A549 (cell line): ENCODE measurements around the gene NUB1. TPM values are rescaled to one million over a fixed set of nuclear protein-coding genes. Genes with fewer than 3 reads are reported as not detected.

Experiments
- ATAC-seq, 2 experiments: fragments of 200-7000 bp in 1 of 2; fragments of >200 bp in 1 of 2; cut with Nextera tagmentation in 1 of 2; cut with Tn5 transposase in 1 of 2; 3 replicates each; pipeline versions ENCODE4 v1.8.0 to v1.9.1; 2018 to 2020; ENCODE audit warnings: mild to moderate bottlenecking in 1 of 2, moderate library complexity in 1 of 2
- CTCF ChIA-PET: fragments of 300-600 bp; sonication (Branson Sonifier 250); formaldehyde crosslinking; extraction: SDS; loops from one replicate; lab custom pipeline; 2021; ENCODE audit warnings: antibody characterized with exemption, inconsistent platforms; lab: Yijun Ruan, JAX
- POLR2A ChIA-PET: fragments of 350-600 bp; formaldehyde crosslinking; extraction: SDS; loops from one replicate; lab custom pipeline; 2021; ENCODE audit warnings: antibody characterized with exemption, inconsistent platforms; lab: Yijun Ruan, JAX
- DNase-seq, 2 experiments: peaks; one replicate each; pipeline versions ENCODE4 v3.0.0 to v3.0.0-alpha.2; 2011 to 2016; ENCODE audit warnings: low read depth in 1 of 2, low spot score in 1 of 2
- FAIRE-seq: peaks from 2 replicates; lab custom pipeline; 2011; peaks lifted over from hg19 to GRCh38; lab: Jason Lieb, UNC
- H3K27ac ChIP-seq, 2 experiments: fragments of >200 bp; sonication (Bioruptor Twin); formaldehyde crosslinking; 3 replicates each; pipeline ENCODE4 v1.5.1; 2016 to 2017
- H3K4me1 ChIP-seq: fragments of >200 bp; sonication (Bioruptor Twin); formaldehyde crosslinking; 3 replicates; pipeline ENCODE4 v1.6.1; 2016
- H3K4me2 ChIP-seq: fragments of >200 bp; sonication (Bioruptor Twin); formaldehyde crosslinking; 3 replicates; pipeline ENCODE4 v1.6.1; 2016
- H3K4me3 ChIP-seq: fragments of >200 bp; sonication (Bioruptor Twin); formaldehyde crosslinking; 3 replicates; pipeline ENCODE4 v1.5.1; 2016
- H3K9me3 ChIP-seq: fragments of >200 bp; sonication (Bioruptor Twin); formaldehyde crosslinking; 3 replicates; pipeline ENCODE4 v1.6.1; 2016
- BCL3 ChIP-seq: fragments of >200 bp; sonication (Bioruptor Twin); formaldehyde crosslinking; IDR thresholded peaks from 3 replicates; pipeline ENCODE4 v1.6.1; 2016
- BHLHE40 ChIP-seq: IDR thresholded peaks from 2 replicates; pipeline ENCODE4 v1.6.1; 2012; ENCODE audit warnings: low read depth, low read length, inconsistent platforms
- CHD4 ChIP-seq: fragments of 200-600 bp; sonication (generic); IDR thresholded peaks from 2 replicates; pipeline ENCODE4 v1.6.1; 2016; ENCODE audit warnings: antibody characterized with exemption, mild to moderate bottlenecking, borderline replicate concordance
- CTCF ChIP-seq: fragments of >200 bp; sonication (Bioruptor Twin); formaldehyde crosslinking; IDR thresholded peaks from 3 replicates; pipeline ENCODE4 v1.5.1; 2016
- E2F6 ChIP-seq: IDR thresholded peaks from 2 replicates; pipeline ENCODE4 v1.6.1; 2012; ENCODE audit warnings: low read depth, borderline replicate concordance
- EHMT2 ChIP-seq: fragments of 200-600 bp; sonication (generic); IDR thresholded peaks from 2 replicates; pipeline ENCODE4 v1.6.1; 2016; ENCODE audit warnings: antibody characterized with exemption, low read depth, mild to moderate bottlenecking, moderate library complexity
- ELK1 ChIP-seq: fragments of 150-350 bp; IDR thresholded peaks from 2 replicates; pipeline ENCODE4 v1.6.1; 2014; ENCODE audit warnings: low read depth, mild to moderate bottlenecking, low read length
- ESRRA ChIP-seq: fragments of 150-350 bp; IDR thresholded peaks from 2 replicates; pipeline ENCODE4 v1.6.1; 2014; ENCODE audit warnings: mild to moderate bottlenecking, low read length, borderline replicate concordance
- FOSB ChIP-seq: fragments of 250-450 bp; sonication (Bioruptor Pico); IDR thresholded peaks from 2 replicates; pipeline ENCODE4 v1.5.0; 2020; ENCODE audit warnings: mild to moderate bottlenecking, moderate library complexity
- FOXS1 ChIP-seq: fragments of 250-450 bp; sonication (Bioruptor Pico); IDR thresholded peaks from 2 replicates; pipeline ENCODE4 v1.5.0; 2020; ENCODE audit warnings: mild to moderate bottlenecking, moderate library complexity
- HDAC2 ChIP-seq: fragments of 200-600 bp; sonication (generic); IDR thresholded peaks from 2 replicates; pipeline ENCODE4 v1.6.1; 2016
- HES2 ChIP-seq: fragments of >200 bp; sonication (Bioruptor Twin); formaldehyde crosslinking; IDR thresholded peaks from 2 replicates; pipeline ENCODE4 v1.6.1; 2016
- HOXB5 ChIP-seq: fragments of 250-450 bp; sonication (Bioruptor Pico); IDR thresholded peaks from 2 replicates; pipeline ENCODE4 v1.5.0; 2020; ENCODE audit warnings: mild to moderate bottlenecking, moderate library complexity
- JUN ChIP-seq, 2 experiments: fragments of >200 bp; sonication (Bioruptor Twin); formaldehyde crosslinking; IDR thresholded peaks; 2 replicates in 1 of 2; 3 replicates in 1 of 2; pipeline ENCODE4 v1.6.1; 2016 to 2017
- NFE2L2 ChIP-seq: fragments of 150-350 bp; conservative IDR thresholded peaks from 2 replicates; pipeline ENCODE4 v1.6.1; 2014; ENCODE audit warnings: low read length
- PHF8 ChIP-seq: fragments of 200-600 bp; sonication (generic); IDR thresholded peaks from 2 replicates; pipeline ENCODE4 v1.6.1; 2016; ENCODE audit warnings: low read depth, mild to moderate bottlenecking, antibody characterized with exemption, moderate library complexity, borderline replicate concordance
- POLR2AphosphoS2 ChIP-seq: conservative IDR thresholded peaks from 2 replicates; pipeline ENCODE4 v1.6.1; 2012; ENCODE audit warnings: low read length, improper control_type of control experiment, inconsistent platforms
- RAD21 ChIP-seq, 2 experiments: fragments of >200 bp in 1 of 2; sonication (Bioruptor Twin) in 1 of 2; formaldehyde crosslinking in 1 of 2; IDR thresholded peaks in 1 of 2; conservative IDR thresholded peaks in 1 of 2; 2 replicates in 1 of 2; 3 replicates in 1 of 2; pipeline ENCODE4 v1.6.1; 2012 to 2018; ENCODE audit warnings: inconsistent platforms in 1 of 2
- RCOR1 ChIP-seq: fragments of 150-350 bp; IDR thresholded peaks from 2 replicates; pipeline ENCODE4 v1.6.1; 2014; ENCODE audit warnings: antibody characterized with exemption, low read length, low read depth
- RNF2 ChIP-seq: fragments of 200-600 bp; sonication (generic); IDR thresholded peaks from 2 replicates; pipeline ENCODE4 v1.6.1; 2016; ENCODE audit warnings: low read depth, mild to moderate bottlenecking, antibody characterized with exemption, moderate library complexity, borderline replicate concordance
- TP53 ChIP-seq: fragments of 250-450 bp; sonication (Bioruptor Pico); IDR thresholded peaks from 2 replicates; pipeline ENCODE4 v1.5.0; 2021; ENCODE audit warnings: mild to moderate bottlenecking, moderate library complexity
- ZC3H11A ChIP-seq: fragments of 450-650 bp; IDR thresholded peaks from 2 replicates; pipeline ENCODE4 v1.6.1; 2014; ENCODE audit warnings: antibody characterized with exemption, mild to moderate bottlenecking
- ZFP36 ChIP-seq: fragments of 450-650 bp; IDR thresholded peaks from 2 replicates; pipeline ENCODE4 v1.6.1; 2014; ENCODE audit warnings: borderline replicate concordance; ENCODE audit not compliant: partially characterized antibody
- WGBS: methylation state at CpG from one replicate; pipeline ENCODE4 v1.1.6; 2017; ENCODE audit errors: missing lambda C conversion rate; 5-methylcytosine and 5-hydroxymethylcytosine counted together
- polyA plus RNA-seq, 4 experiments: library from polyadenylated mRNA; depleted of rRNA in 3 of 4; stranded (reverse); fragments of >200 nt; fragmentation: RNase III in 1 of 4; extraction: RNeasy Plus Mini Kit Qiagen cat#74134 plus additional on column Dnase treatment in 1 of 4; gene quantifications; 2 replicates in 3 of 4; 3 replicates in 1 of 4; pipeline ENCODE4 v1.2.3, GENCODE V29; 2011 to 2017

The NUB1 gene
- polyA plus RNA-seq, 2 of the 4 experiments (the other 2 are of a cell fraction), result 45.0 to 105 TPM

GRCh38 chr7:151309311-151309710 lies 32.3 kb upstream of the NUB1 start (continued):
- TF ChIP-seq HES2, result no peak
- no peak for TF ChIP-seq RCOR1
- TF ChIP-seq E2F6, result no peak
- no peak for TF ChIP-seq FOSB (CRISPR knock-in tag)

- TF ChIP-seq RNF2 (no peak), EHMT2 (no peak), CTCF (peak; percentile 44), RAD21 (conservative IDR thresholded peaks at IDR 0.05 in 1 of 2, IDR thresholded peaks at IDR 0.05 in 1 of 2) (peak; percentile 17 to 32; a peak in 2 of 5 replicates), HOXB5 (no peak), ESRRA (no peak)
- ChIA-PET CTCF (interaction anchor here (0.7 to 8.8 kb wide), 14 partner anchors 8 to 139 kb away, joined by 3 to 86 read pairs (median 4); partner anchors contain the start of gene ABCF2), POLR2A (interaction anchor here (1.5 kb wide), 1 partner anchor 31 kb away, joined by 5 read pairs; the partner anchor contains the start of gene NUB1)
- no peak overlapping the region for H3K4me3 ChIP-seq
- no peak overlapping the region for H3K4me2 ChIP-seq
- no peak overlapping the region for H3K27ac ChIP-seq
- FAIRE-seq (no peak), DNase-seq (peak; percentile 37 to 46), ATAC-seq (no peak)
- H3K9me3 ChIP-seq, result peaks cover 4% of the 10 kb centered on the region; the same call in 2 of the 3 replicates
- H3K4me1 ChIP-seq, result 0 out of 3 replicates have a peak, but pooled peaks cover 3% of the 10 kb centered on the region
- WGBS, result 11% methylated on average over 4 of the region's 4 CpGs
Observed at GRCh38 chr7:151310578-151310977, 31.0 kb upstream of the NUB1 start.

GRCh38 chr7:151311294-151311864 lies 30.2 kb upstream of the NUB1 start:
- Histone ChIP-seq H3K4me2 (no peak overlapping the region), H3K27ac (no peak overlapping the region), H3K4me3 (no peak overlapping the region), H3K4me1 (0 out of 3 replicates have a peak, but pooled peaks cover 3% of the 10 kb centered on the region), H3K9me3 (peaks cover 4% of the 10 kb centered on the region; the same call in 2 of the 3 replicates)
- FAIRE-seq (no peak), DNase-seq (peak in 1 of 2 experiments; percentile 58), ATAC-seq (peak in 1 of 2 experiments; percentile 23; a peak in 3 of 6 replicates)
- 33% methylated on average over 6 of the region's 6 CpGs for WGBS
- TF ChIP-seq TP53 (CRISPR knock-in tag) (no peak), RAD21 (conservative IDR thresholded peaks at IDR 0.05 in 1 of 2, IDR thresholded peaks at IDR 0.05 in 1 of 2) (0 out of 5 replicates have a peak, but pooled peaks of 1 of the 2 experiments have one; percentile 5)
- POLR2A ChIA-PET, result interaction anchor here (1.5 kb wide), 1 partner anchor 30 kb away, joined by 5 read pairs; the partner anchor contains the start of gene NUB1
- CTCF ChIA-PET, result interaction anchor here (0.9 to 8.8 kb wide), 12 partner anchors 7 to 221 kb away, joined by 3 to 86 read pairs (median 4); no protein-coding TSS in a partner anchor

- H3K27ac ChIP-seq, result no peak overlapping the region
- no peak for TF ChIP-seq PHF8
- no peak for TF ChIP-seq BHLHE40
- TF ChIP-seq HDAC2, result no peak
- TF ChIP-seq HES2, result no peak
- no peak for TF ChIP-seq CHD4
- no peak for TF ChIP-seq ZFP36
- no peak for TF ChIP-seq RCOR1
- no peak for TF ChIP-seq ELK1
- TF ChIP-seq BCL3, result no peak
- TF ChIP-seq FOXS1 (CRISPR knock-in tag), result no peak
- TF ChIP-seq ZC3H11A, result no peak
- TF ChIP-seq NFE2L2, result no peak
- TF ChIP-seq RAD21 (conservative IDR thresholded peaks at IDR 0.05 in 1 of 2, IDR thresholded peaks at IDR 0.05 in 1 of 2), result no peak
- no peak for TF ChIP-seq POLR2AphosphoS2
- no peak for TF ChIP-seq JUN (IDR thresholded peaks at IDR 0.05)
- DNase-seq (no peak), FAIRE-seq (no peak), ATAC-seq (no peak)
- ChIA-PET CTCF (interaction anchor here (1.7 to 3.5 kb wide), 3 partner anchors 39 to 137 kb away, joined by 5 to 27 read pairs (median 10); no protein-coding TSS in a partner anchor), POLR2A (no interaction called here)
- 0 out of 3 replicates have a peak, but pooled peaks cover 3% of the 10 kb centered on the region for H3K4me1 ChIP-seq
- WGBS, result 61% methylated on average over 5 of the region's 6 CpGs
- peaks cover 4% of the 10 kb centered on the region; the same call in 2 of the 3 replicates for H3K9me3 ChIP-seq
- H3K4me3 ChIP-seq, result no peak overlapping the region
- no peak overlapping the region for H3K4me2 ChIP-seq
Observed at GRCh38 chr7:151312356-151312755, 29.3 kb upstream of the NUB1 start.
